Measurements from ENCODE around the gene GPR158.

DNA sequence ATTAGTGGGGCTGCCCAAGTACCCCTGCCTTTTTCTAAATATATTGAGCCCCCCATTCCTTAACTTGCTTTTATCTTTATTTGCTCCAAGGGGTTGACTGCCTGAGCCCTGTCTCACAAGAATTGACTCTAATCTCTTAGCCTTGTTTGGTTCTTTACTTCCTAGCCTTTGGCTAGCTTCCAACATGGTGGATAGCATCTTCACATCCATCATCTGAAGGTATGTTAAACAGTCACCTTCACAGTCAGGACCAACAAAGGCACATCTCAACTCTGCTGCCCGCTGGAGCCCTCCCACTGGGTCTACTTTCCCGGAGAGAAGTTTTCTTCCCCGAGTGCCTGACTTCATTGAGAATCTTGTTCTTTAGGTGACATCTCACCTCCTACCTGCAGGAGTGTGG, 329.5 kb downstream of the GPR158 start:
- TF ChIP-seq, protein P1, sequence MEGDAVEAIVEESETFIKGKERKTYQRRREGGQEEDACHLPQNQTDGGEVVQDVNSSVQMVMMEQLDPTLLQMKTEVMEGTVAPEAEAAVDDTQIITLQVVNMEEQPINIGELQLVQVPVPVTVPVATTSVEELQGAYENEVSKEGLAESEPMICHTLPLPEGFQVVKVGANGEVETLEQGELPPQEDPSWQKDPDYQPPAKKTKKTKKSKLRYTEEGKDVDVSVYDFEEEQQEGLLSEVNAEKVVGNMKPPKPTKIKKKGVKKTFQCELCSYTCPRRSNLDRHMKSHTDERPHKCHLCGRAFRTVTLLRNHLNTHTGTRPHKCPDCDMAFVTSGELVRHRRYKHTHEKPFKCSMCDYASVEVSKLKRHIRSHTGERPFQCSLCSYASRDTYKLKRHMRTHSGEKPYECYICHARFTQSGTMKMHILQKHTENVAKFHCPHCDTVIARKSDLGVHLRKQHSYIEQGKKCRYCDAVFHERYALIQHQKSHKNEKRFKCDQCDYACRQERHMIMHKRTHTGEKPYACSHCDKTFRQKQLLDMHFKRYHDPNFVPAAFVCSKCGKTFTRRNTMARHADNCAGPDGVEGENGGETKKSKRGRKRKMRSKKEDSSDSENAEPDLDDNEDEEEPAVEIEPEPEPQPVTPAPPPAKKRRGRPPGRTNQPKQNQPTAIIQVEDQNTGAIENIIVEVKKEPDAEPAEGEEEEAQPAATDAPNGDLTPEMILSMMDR (IDR thresholded peaks at IDR 0.05; ENCODE audit: borderline replicate concordance, extremely low read depth, low read length, poor library complexity, severe bottlenecking) = no peak
- no peak for TF ChIP-seq EZH2 (IDR thresholded peaks at IDR 0.05; ENCODE audit: borderline replicate concordance, low read depth, low read length, severe bottlenecking)
